H9 (cell line): ENCODE measurements around the gene TMSB4X. TPM values are rescaled to one million over a fixed set of nuclear protein-coding genes. Genes with fewer than 3 reads are reported as not detected.

ENCODE experiments used
- DNase-seq: peaks from one replicate; pipeline ENCODE4 v3.0.0-alpha.2; 2017
- H2AFZ ChIP-seq: one replicate; pipeline ENCODE4 v1.6.1; 2013; ENCODE audit warnings: mild to moderate bottlenecking, low read length, control low read depth, moderate library complexity
- H2AK5ac ChIP-seq: 2 replicates; pipeline ENCODE4 v1.6.1; 2013; ENCODE audit warnings: low read length, control low read depth, mixed read lengths; ENCODE audit not compliant: insufficient read length
- H2BK120ac ChIP-seq: one replicate; pipeline ENCODE4 v1.6.1; 2013; ENCODE audit warnings: low read depth, mild to moderate bottlenecking, low read length, control low read depth, inconsistent platforms; ENCODE audit not compliant: poor library complexity, severe bottlenecking
- H2BK12ac ChIP-seq: 2 replicates; pipeline ENCODE4 v1.6.1; 2013; ENCODE audit warnings: low read length, control low read depth, mixed read lengths, low read depth; ENCODE audit not compliant: insufficient read length
- H2BK15ac ChIP-seq: 2 replicates; pipeline ENCODE4 v1.6.1; 2013; ENCODE audit warnings: low read depth, low read length, control low read depth
- H2BK20ac ChIP-seq: one replicate; pipeline ENCODE4 v1.6.1; 2013; ENCODE audit warnings: low read depth, mild to moderate bottlenecking, low read length, control low read depth, inconsistent platforms; ENCODE audit not compliant: poor library complexity, severe bottlenecking
- H2BK5ac ChIP-seq: 2 replicates; pipeline ENCODE4 v1.6.1; 2013; ENCODE audit warnings: low read length, control low read depth, mixed read lengths; ENCODE audit not compliant: insufficient read length
- H3K14ac ChIP-seq: 2 replicates; pipeline ENCODE4 v1.6.1; 2013; ENCODE audit warnings: low read length, control low read depth; ENCODE audit not compliant: insufficient read depth
- H3K18ac ChIP-seq: 2 replicates; pipeline ENCODE4 v1.6.1; 2013; ENCODE audit warnings: low read depth, mild to moderate bottlenecking, mixed read lengths, low read length, control low read depth; ENCODE audit not compliant: insufficient read length
- H3K23ac ChIP-seq: 2 replicates; pipeline ENCODE4 v1.6.1; 2013; ENCODE audit warnings: low read length, control low read depth, mixed read lengths, low read depth; ENCODE audit not compliant: insufficient read length
- H3K23me2 ChIP-seq: 2 replicates; pipeline ENCODE4 v1.6.1; 2013; ENCODE audit warnings: low read depth, mild to moderate bottlenecking, mixed read lengths, low read length, control low read depth; ENCODE audit not compliant: insufficient read length, poor library complexity, severe bottlenecking
- H3K27ac ChIP-seq: 2 replicates; pipeline ENCODE4 v1.5.1; 2013; ENCODE audit warnings: low read length, control low read depth, mixed read lengths, low read depth; ENCODE audit not compliant: insufficient read length
- H3K27me3 ChIP-seq: 2 replicates; pipeline ENCODE4 v1.6.1; 2013; ENCODE audit warnings: low read length, control low read depth, inconsistent platforms; ENCODE audit not compliant: insufficient read depth
- H3K4ac ChIP-seq: 2 replicates; pipeline ENCODE4 v1.6.1; 2013; ENCODE audit warnings: low read depth, mild to moderate bottlenecking, control low read depth, inconsistent platforms, low read length, moderate library complexity
- H3K4me1 ChIP-seq: 2 replicates; pipeline ENCODE4 v1.6.1; 2013; ENCODE audit warnings: low read length, control low read depth, inconsistent platforms; ENCODE audit not compliant: insufficient read depth
- H3K4me2 ChIP-seq: 2 replicates; pipeline ENCODE4 v1.6.1; 2013; ENCODE audit warnings: low read length, control low read depth, mixed read lengths; ENCODE audit not compliant: insufficient read length, insufficient read depth
- H3K56ac ChIP-seq: 2 replicates; pipeline ENCODE4 v1.6.1; 2013; ENCODE audit warnings: low read depth, mild to moderate bottlenecking, mixed read lengths, low read length, control low read depth; ENCODE audit not compliant: insufficient read length
- H3K79me1 ChIP-seq: 2 replicates; pipeline ENCODE4 v1.6.1; 2013; ENCODE audit warnings: low read depth, mild to moderate bottlenecking, moderate library complexity, low read length, control low read depth, inconsistent platforms; ENCODE audit not compliant: insufficient read depth, poor library complexity, severe bottlenecking
- H3K79me2 ChIP-seq: 2 replicates; pipeline ENCODE4 v1.6.1; 2013; ENCODE audit warnings: low read length, control low read depth, inconsistent platforms; ENCODE audit not compliant: insufficient read depth
- H3K9ac ChIP-seq: 2 replicates; pipeline ENCODE4 v1.6.1; 2013; ENCODE audit warnings: low read length, control low read depth, mixed read lengths; ENCODE audit not compliant: insufficient read length; ENCODE audit errors: extremely low read depth
- H3K9me3 ChIP-seq: one replicate; pipeline ENCODE4 v1.6.1; 2013; ENCODE audit warnings: low read depth, low read length, inconsistent platforms; ENCODE audit not compliant: control insufficient read depth
- H3T11ph ChIP-seq: one replicate; pipeline ENCODE4 v1.6.1; 2013; ENCODE audit warnings: mild to moderate bottlenecking, low read length, control low read depth, inconsistent platforms
- H4K20me1 ChIP-seq: one replicate; pipeline ENCODE4 v1.6.1; 2013; ENCODE audit not compliant: control insufficient read depth, insufficient read length, insufficient read depth
- H4K5ac ChIP-seq: 2 replicates; pipeline ENCODE4 v1.6.1; 2013; ENCODE audit warnings: low read depth, mild to moderate bottlenecking, mixed read lengths, low read length, control low read depth; ENCODE audit not compliant: insufficient read length
- H4K8ac ChIP-seq: replicated peaks from 2 replicates; pipeline ENCODE4 v1.6.1; 2013; ENCODE audit warnings: low read length, control low read depth, mixed read lengths, low read depth; ENCODE audit not compliant: insufficient read length
- H4K91ac ChIP-seq: 2 replicates; pipeline ENCODE4 v1.6.1; 2013; ENCODE audit warnings: low read depth, mild to moderate bottlenecking, moderate library complexity, mixed read lengths, low read length, control low read depth; ENCODE audit not compliant: insufficient read length
- H3K27ac Mint-ChIP-seq, 3 experiments: 2 replicates in 2 of 3; 3 replicates in 1 of 3; pipeline ENCODE4 v1.8.0; 2020 to 2021; ENCODE audit warnings: mixed read lengths in 3 of 3, mild to moderate bottlenecking in 1 of 3, moderate library complexity in 1 of 3
- H3K27me3 Mint-ChIP-seq: 2 replicates; pipeline ENCODE4 v1.8.0; 2021; ENCODE audit warnings: low read depth, mild to moderate bottlenecking, moderate library complexity, mixed read lengths
- H3K36me3 Mint-ChIP-seq, 3 experiments: 2 replicates in 2 of 3; 3 replicates in 1 of 3; pipeline ENCODE4 v1.8.0; 2020 to 2021; ENCODE audit warnings: low read depth in 3 of 3, mixed read lengths in 3 of 3; ENCODE audit not compliant: insufficient read depth in 1 of 3
- H3K4me1 Mint-ChIP-seq, 2 experiments: 2 replicates each; pipeline ENCODE4 v1.8.0; 2020; ENCODE audit warnings: mixed read lengths in 2 of 2
- H3K4me3 Mint-ChIP-seq, 2 experiments: 2 replicates in 1 of 2; 3 replicates in 1 of 2; pipeline ENCODE4 v1.8.0; 2020 to 2021; ENCODE audit warnings: mild to moderate bottlenecking in 2 of 2, mixed read lengths in 2 of 2, moderate library complexity in 1 of 2
- H3K9me3 Mint-ChIP-seq, 2 experiments: 2 replicates in 1 of 2; 3 replicates in 1 of 2; pipeline ENCODE4 v1.8.0; 2020; ENCODE audit warnings: mild to moderate bottlenecking in 2 of 2, mixed read lengths in 2 of 2, moderate library complexity in 1 of 2
- WGBS: extraction: QIAGEN DNeasy Blood & Tissue Kit; methylation state at CpG from one replicate; pipeline ENCODE4 v1.1.7; 2013; ENCODE audit warnings: missing lambda C conversion rate, low lambda C conversion rate, mixed read lengths; ENCODE audit not compliant: insufficient read length; ENCODE audit errors: extremely low coverage; 5-methylcytosine and 5-hydroxymethylcytosine counted together
- total RNA-seq: library from RNA; stranded (reverse); gene quantifications from 2 replicates; pipeline ENCODE4 v1.2.1, GENCODE V29; 2021
- TF ChIP-seq, protein P1 (sequence below): fragments of 200-600 bp; sonication (generic); conservative IDR thresholded peaks from 3 replicates; pipeline ENCODE4 v1.8.0; 2021; ENCODE audit warnings: antibody characterized with exemption, mild to moderate bottlenecking

The TMSB4X gene
- total RNA-seq, 1 experiment from 2014 or later = 2,733 TPM

DNA sequence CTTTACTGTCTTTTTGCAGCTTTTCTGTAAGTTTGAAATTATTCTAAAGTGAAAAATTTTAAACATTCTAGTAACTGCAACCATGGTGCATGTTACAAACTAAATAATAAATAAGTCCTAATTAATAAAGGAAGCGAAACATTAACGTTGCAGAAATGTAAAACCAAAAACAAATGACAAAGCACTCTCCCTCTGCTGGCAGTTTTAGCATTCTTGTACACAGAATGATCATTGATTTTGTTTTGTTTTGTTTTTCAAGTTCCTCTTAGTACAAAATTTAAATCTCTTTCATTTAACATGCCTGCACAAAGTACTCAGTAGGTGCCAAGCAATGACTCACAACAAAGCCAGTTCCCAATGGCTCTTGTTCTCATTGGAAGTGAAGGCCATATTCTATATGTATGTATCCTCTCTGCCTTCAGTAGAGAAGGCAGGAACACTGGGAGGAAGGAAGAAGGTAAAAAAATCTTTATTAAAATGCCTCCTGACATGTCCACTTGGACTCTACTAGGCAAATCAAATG lies 13.7 kb upstream of the TMSB4X start:
- Histone ChIP-seq H3K27ac (no peak overlapping the region), H3K9ac (no peak overlapping the region), H3K27me3 (no peaks in the 10 kb centered on the region), H4K20me1 (no peaks in the 10 kb centered on the region), H3K4ac (no peak overlapping the region), H2BK20ac (no peak overlapping the region), H3T11ph (no peak overlapping the region), H4K5ac (no peak overlapping the region), H3K18ac (no peak overlapping the region), H2AFZ (no peak overlapping the region), H3K56ac (no peak overlapping the region), H2BK120ac (no peak overlapping the region), H4K8ac (no peak overlapping the region), H3K23ac (no peak overlapping the region), H3K14ac (no peak overlapping the region), H3K9me3 (peaks cover 12% of the 10 kb centered on the region), H3K23me2 (no peaks in the 10 kb centered on the region), H4K91ac (no peak overlapping the region), H3K4me1 (peaks cover 2% of the 10 kb centered on the region; the same call in 1 of the 2 replicates), H3K4me2 (no peak overlapping the region), H2BK12ac (no peak overlapping the region), H3K79me2 (no peaks in the 10 kb centered on the region), H2BK15ac (no peak overlapping the region), H2BK5ac (no peak overlapping the region), H3K79me1 (no peaks in the 10 kb centered on the region), H2AK5ac (no peak overlapping the region)
- Mint-ChIP-seq H3K4me3 (no peak overlapping the region), H3K9me3 (peaks cover 61 to 63% of the 10 kb centered on the region in 2 experiments), H3K27ac (no peak overlapping the region), H3K27me3 (peaks cover 5% of the 10 kb centered on the region), H3K36me3 (peaks cover 12 to 20% (median 16%) of the 10 kb centered on the region in 3 experiments), H3K4me1 (peaks cover 9 to 14% of the 10 kb centered on the region in 2 experiments)
- TF ChIP-seq, protein P1, sequence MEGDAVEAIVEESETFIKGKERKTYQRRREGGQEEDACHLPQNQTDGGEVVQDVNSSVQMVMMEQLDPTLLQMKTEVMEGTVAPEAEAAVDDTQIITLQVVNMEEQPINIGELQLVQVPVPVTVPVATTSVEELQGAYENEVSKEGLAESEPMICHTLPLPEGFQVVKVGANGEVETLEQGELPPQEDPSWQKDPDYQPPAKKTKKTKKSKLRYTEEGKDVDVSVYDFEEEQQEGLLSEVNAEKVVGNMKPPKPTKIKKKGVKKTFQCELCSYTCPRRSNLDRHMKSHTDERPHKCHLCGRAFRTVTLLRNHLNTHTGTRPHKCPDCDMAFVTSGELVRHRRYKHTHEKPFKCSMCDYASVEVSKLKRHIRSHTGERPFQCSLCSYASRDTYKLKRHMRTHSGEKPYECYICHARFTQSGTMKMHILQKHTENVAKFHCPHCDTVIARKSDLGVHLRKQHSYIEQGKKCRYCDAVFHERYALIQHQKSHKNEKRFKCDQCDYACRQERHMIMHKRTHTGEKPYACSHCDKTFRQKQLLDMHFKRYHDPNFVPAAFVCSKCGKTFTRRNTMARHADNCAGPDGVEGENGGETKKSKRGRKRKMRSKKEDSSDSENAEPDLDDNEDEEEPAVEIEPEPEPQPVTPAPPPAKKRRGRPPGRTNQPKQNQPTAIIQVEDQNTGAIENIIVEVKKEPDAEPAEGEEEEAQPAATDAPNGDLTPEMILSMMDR = no peak
- no peak for DNase-seq
- WGBS = no CpG with 5 or more reads among the region's 2 CpGs
